Measurements from ENCODE around the gene ACVR1. TPM values are rescaled to one million over a fixed set of nuclear protein-coding genes. Genes with fewer than 3 reads are reported as not detected.

Gene ACVR1
- total RNA-seq, 1 donor from 2014 or later: 17.1 TPM

GRCh38 chr2:157899125-157899839, 23.2 kb upstream of the ACVR1 start:
- TF ChIP-seq, protein P1, sequence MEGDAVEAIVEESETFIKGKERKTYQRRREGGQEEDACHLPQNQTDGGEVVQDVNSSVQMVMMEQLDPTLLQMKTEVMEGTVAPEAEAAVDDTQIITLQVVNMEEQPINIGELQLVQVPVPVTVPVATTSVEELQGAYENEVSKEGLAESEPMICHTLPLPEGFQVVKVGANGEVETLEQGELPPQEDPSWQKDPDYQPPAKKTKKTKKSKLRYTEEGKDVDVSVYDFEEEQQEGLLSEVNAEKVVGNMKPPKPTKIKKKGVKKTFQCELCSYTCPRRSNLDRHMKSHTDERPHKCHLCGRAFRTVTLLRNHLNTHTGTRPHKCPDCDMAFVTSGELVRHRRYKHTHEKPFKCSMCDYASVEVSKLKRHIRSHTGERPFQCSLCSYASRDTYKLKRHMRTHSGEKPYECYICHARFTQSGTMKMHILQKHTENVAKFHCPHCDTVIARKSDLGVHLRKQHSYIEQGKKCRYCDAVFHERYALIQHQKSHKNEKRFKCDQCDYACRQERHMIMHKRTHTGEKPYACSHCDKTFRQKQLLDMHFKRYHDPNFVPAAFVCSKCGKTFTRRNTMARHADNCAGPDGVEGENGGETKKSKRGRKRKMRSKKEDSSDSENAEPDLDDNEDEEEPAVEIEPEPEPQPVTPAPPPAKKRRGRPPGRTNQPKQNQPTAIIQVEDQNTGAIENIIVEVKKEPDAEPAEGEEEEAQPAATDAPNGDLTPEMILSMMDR (IDR thresholded peaks at IDR 0.05; ENCODE audit: insufficient read depth, low read length, severe bottlenecking): no peak
- DNase-seq (ENCODE audit: low read depth) (no peak), FAIRE-seq (no peak)
- Histone ChIP-seq H3K4me3 (ENCODE audit: low read depth, low read length) (no peak overlapping the region), H3K36me3 (ENCODE audit: control insufficient read depth, insufficient read depth, low read length) (no peaks in the 10 kb centered on the region), H3K27me3 (ENCODE audit: control insufficient read depth, insufficient read depth, low read length) (no peaks in the 10 kb centered on the region)

DNA sequence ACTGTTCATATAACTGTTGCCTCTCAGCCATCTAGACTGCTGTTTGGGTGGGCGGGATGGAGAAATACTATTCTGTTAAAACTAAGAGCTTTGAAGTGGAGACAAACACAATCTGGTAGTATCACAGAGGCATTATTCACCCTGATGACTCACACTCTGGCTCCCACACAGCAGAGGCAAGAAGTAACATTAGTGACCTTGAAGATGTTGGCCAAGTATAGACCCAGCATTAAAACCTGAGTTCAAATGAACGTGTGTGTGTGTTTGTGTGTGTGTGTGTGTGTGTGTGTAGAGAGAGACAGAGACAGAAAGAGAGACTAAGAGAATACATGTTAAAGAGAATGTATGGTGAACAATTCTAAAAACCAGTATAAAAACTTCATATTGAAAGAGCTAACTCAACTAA, 22.5 kb upstream of the ACVR1 start:
- DNase-seq (ENCODE audit: low read depth) (peak; percentile 90), FAIRE-seq (no peak)

DNA sequence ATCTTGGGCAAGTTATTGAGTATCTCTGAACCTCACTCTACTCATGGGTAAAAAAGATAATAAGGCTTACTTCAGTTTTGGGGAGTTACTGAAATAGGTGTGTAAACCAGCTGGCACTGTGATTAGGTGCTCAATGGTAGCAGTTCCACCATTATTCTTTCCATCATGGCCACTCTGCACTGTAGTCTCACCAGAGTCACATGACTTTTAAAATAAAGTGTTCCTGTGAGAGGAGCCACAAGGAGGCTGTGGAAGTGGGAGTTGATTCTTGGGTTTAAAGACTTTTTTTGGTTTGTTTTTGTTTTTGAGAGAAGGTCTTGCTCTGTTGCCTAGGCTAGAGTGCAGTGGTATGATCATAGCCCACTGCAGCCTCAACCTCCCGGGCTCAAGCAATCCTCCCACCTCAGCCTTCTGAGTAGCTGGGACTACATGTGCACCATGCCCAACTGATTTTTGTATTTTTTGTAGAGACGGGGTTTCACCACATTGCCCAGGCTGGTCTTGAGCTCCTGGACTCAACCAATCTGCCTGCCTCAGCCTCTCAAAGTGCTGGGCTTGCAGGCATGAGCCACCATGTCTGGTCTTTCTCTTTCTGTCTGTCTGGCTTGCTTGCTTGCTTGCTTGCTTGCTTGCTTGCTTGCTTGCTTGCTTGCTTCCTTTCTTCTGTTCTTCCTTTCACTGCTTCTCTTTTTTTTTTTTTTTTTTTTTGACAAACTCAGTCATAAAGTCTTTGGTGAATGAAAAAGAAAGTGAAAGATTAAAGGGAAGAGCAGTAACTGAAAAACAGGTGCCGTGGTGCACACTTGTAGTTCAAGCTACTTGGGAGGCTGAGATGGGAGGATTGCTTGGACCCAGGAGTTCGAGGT, 21.2 kb upstream of the ACVR1 start:
- TF ChIP-seq, protein P1 (IDR thresholded peaks at IDR 0.05; ENCODE audit: insufficient read depth, low read length, severe bottlenecking): no peak
- no peaks in the 10 kb centered on the region for H3K27me3 ChIP-seq (ENCODE audit: control insufficient read depth, insufficient read depth, low read length)
- FAIRE-seq (no peak), DNase-seq (ENCODE audit: low read depth) (no peak)
- no peaks in the 10 kb centered on the region for H3K36me3 ChIP-seq (ENCODE audit: control insufficient read depth, insufficient read depth, low read length)
- H3K4me3 ChIP-seq (ENCODE audit: low read depth, low read length): no peak overlapping the region

More for the DNA sequence above, 22.5 kb upstream of the ACVR1 start:
- Histone ChIP-seq H3K36me3 (ENCODE audit: control insufficient read depth, insufficient read depth, low read length) (no peaks in the 10 kb centered on the region), H3K27me3 (ENCODE audit: control insufficient read depth, insufficient read depth, low read length) (no peaks in the 10 kb centered on the region), H3K4me3 (ENCODE audit: low read depth, low read length) (no peak overlapping the region)
- TF ChIP-seq, protein P1 (IDR thresholded peaks at IDR 0.05; ENCODE audit: insufficient read depth, low read length, severe bottlenecking): no peak

GRCh38 chr2:157895531-157895930, 19.4 kb upstream of the ACVR1 start:
- TF ChIP-seq, protein P1 (IDR thresholded peaks at IDR 0.05; ENCODE audit: insufficient read depth, low read length, severe bottlenecking): no peak
- Histone ChIP-seq H3K4me3 (ENCODE audit: low read depth, low read length) (no peak overlapping the region), H3K36me3 (ENCODE audit: control insufficient read depth, insufficient read depth, low read length) (no peaks in the 10 kb centered on the region), H3K27me3 (ENCODE audit: control insufficient read depth, insufficient read depth, low read length) (no peaks in the 10 kb centered on the region)
- peak; percentile 72 for DNase-seq (ENCODE audit: low read depth)
- FAIRE-seq: no peak

GRCh38 chr2:157894694-157895435, 18.7 kb upstream of the ACVR1 start:
- no peaks in the 10 kb centered on the region for H3K36me3 ChIP-seq (ENCODE audit: control insufficient read depth, insufficient read depth, low read length)
- TF ChIP-seq, protein P1 (IDR thresholded peaks at IDR 0.05; ENCODE audit: insufficient read depth, low read length, severe bottlenecking): no peak
- no peaks in the 10 kb centered on the region for H3K27me3 ChIP-seq (ENCODE audit: control insufficient read depth, insufficient read depth, low read length)
- no peak overlapping the region for H3K4me3 ChIP-seq (ENCODE audit: low read depth, low read length)
- no peak for FAIRE-seq
- DNase-seq (ENCODE audit: low read depth): peak; percentile 66
